ENCODE results near the gene KRT14.
"Not testable (repeated sequence)": the region's sequence is repeated elsewhere in the genome, so short reads cannot be mapped to it uniquely, and the experiment has no call there.

The KRT14 gene

DNA sequence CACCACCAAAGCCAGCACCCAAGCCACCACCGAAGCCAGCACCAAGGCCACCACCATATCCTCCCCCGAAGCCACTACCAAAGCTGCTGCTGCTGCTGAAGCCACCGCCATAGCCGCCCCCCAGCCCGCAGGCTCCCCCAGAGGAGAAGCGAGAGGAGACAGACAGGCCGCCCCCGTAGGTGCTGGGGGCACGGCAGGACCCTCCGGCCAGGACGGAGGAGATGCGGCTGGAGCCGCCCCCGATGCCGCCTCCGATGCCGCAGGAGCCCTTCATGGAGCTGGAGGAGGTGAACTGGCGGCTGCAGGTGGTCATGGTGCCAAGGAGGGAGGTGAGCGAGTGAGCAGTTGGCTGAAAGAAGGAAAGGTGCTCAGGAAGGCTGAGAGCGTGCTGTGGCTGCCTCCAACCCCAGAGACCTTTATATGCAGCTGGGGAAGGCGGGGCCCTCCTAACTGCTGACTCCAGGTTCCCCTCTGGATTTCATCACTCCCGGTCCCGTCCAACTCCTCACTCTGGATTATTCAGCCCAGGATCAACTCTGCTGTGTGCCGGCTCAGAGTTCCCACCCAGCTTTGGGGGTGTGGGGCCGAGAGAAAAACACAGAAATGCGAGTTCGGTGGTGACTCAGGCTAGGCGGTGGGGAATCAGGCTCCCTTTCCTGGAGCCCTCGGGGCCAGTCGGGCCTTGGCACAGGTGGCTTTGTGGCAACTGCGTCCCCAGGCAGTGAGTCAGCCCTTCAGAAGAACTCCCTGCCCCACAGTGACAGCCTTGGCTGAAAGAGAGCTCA is 25.9 kb upstream of the KRT14 start, which contains the start of gene KRT16:
Gene KRT16, minus strand, starts transcription at position 392 of the 785 bp plus-strand sequence. Its CDS starts 79 bp downstream, at position 313.
- H3K4me1 ChIP-seq (ENCODE audit: control insufficient read depth, insufficient read depth, low read length); H3K9ac ChIP-seq (ENCODE audit: low read length): not testable (repeated sequence)

DNA sequence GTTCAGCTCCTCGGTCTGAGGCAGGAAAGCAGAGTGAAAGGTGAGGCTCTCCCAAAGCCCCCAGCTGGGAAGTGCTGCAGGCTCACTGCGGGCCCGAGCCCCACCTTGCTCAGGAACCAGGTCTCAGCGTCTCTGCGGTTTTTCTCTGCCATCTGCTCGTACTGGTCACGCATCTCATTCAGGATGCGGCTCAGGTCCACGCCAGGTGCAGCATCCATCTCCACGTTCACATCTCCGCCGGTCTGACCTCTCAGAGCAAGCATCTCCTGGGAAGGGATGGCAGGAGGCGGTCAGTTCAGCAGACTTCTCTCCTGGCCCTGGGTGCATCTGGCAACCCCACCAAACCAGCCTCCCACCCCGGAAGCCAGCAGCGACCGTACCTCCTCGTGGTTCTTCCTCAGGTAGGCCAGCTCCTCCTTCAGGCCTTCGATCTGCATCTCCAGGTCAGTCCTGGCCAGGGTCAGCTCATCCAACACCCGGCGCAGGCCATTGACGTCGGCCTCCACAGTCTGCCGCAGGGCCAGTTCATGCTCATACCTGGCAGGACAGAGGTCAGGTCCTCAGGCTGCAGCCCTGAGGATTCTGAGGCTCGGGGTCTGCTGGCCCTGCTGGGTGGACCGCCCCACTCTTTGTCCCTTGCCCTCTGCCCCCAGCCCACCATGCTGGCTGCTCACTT is 24.4 kb upstream of the KRT14 start:
- Histone ChIP-seq H3K4me3 (ENCODE audit: low read length) (no peak overlapping the region), H3K36me3 (ENCODE audit: control insufficient read depth, insufficient read depth, low read length) (no peaks in the 10 kb centered on the region), H3K9me3 (ENCODE audit: control insufficient read depth, low read length) (no peaks in the 10 kb centered on the region), H3K4me1 (ENCODE audit: control insufficient read depth, insufficient read depth, low read length) (no peaks in the 10 kb centered on the region), H3K27me3 (ENCODE audit: control insufficient read depth, insufficient read depth, low read length) (peaks cover 12% of the 10 kb centered on the region), H3K9ac (ENCODE audit: low read length) (no peak overlapping the region)

More for the DNA sequence above, 25.9 kb upstream of the KRT14 start, which contains the start of gene KRT16:
- H3K9me3 ChIP-seq (ENCODE audit: control insufficient read depth, low read length); H3K36me3 ChIP-seq (ENCODE audit: control insufficient read depth, insufficient read depth, low read length); H3K4me3 ChIP-seq (ENCODE audit: low read length): not testable (repeated sequence)
- H3K27me3 ChIP-seq (ENCODE audit: control insufficient read depth, insufficient read depth, low read length), result peaks cover 17% of the 10 kb centered on the region

DNA sequence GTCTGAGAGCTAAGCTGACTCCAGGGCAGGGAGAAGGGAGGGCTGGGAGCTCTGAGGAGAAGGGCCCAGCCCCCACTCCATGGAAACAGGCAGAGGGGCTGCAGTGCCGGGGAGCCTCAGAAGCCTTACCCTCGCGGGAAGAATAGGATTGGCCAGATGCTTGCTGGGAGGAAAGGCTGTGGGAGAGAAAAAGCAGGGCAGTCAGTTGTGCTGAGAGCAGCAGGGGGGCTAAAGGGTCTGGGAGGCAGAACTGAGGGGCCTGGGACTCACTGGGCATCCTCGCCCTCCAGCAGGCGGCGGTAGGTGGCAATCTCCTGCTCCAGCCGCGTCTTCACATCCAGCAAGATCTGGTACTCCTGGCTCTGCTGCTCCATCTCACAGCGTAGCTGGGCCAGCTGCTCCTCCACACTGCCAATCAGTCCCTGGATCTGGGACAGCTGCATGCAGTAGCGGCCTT is 23.4 kb upstream of the KRT14 start:
- H3K9me3 ChIP-seq (ENCODE audit: control insufficient read depth, low read length); H3K4me3 ChIP-seq (ENCODE audit: low read length); H3K36me3 ChIP-seq (ENCODE audit: control insufficient read depth, insufficient read depth, low read length); H3K4me1 ChIP-seq (ENCODE audit: control insufficient read depth, insufficient read depth, low read length); H3K9ac ChIP-seq (ENCODE audit: low read length): not testable (repeated sequence)
- H3K27me3 ChIP-seq (ENCODE audit: control insufficient read depth, insufficient read depth, low read length), result peaks cover 12% of the 10 kb centered on the region

DNA sequence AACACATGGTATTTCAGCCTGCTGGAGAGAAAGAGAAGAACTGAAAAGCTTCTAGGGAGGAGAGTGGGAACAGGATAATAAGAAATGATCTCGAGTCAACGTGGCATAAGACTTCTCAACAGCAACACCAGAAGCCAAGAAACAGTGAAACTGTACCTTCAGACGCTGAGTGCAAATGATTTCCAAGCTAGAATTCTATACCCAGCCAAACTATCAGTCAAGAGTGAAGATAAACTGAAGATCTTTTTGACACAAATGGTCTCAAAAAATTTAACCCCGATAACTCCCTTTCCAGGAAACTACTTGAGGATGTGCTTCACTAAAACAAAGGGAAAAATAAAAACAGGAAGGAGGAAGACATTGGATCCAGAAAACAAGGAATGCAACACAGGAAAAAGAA is 20.2 kb upstream of the KRT14 start:
- H3K36me3 ChIP-seq (ENCODE audit: control insufficient read depth, insufficient read depth, low read length); H3K4me3 ChIP-seq (ENCODE audit: low read length); H3K9me3 ChIP-seq (ENCODE audit: control insufficient read depth, low read length); H3K9ac ChIP-seq (ENCODE audit: low read length); H3K4me1 ChIP-seq (ENCODE audit: control insufficient read depth, insufficient read depth, low read length): not testable (repeated sequence)
- H3K27me3 ChIP-seq (ENCODE audit: control insufficient read depth, insufficient read depth, low read length), result peaks cover 12% of the 10 kb centered on the region

DNA sequence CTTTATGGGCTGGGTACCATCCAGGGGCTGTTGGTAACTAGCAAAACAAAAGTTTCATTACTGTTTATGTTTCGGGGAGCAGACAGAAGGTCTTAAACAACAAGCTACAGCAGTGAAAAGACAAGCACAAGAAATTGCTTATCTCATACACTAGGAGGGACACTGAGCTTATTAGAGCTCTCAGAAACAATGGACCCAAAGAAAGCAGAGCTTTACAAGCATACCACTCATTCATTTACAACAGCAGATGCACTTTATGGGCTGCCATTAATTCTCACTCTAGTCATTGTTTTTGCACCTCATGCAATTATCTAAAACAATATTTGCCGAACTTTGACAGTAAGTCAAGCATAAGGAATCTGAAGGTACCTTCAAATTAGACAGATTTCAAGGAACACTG is 15.8 kb upstream of the KRT14 start:
- H3K36me3 ChIP-seq (ENCODE audit: control insufficient read depth, insufficient read depth, low read length), result no peaks in the 10 kb centered on the region
- no peak overlapping the region for H3K9ac ChIP-seq (ENCODE audit: low read length)
- no peaks in the 10 kb centered on the region for H3K9me3 ChIP-seq (ENCODE audit: control insufficient read depth, low read length)
- no peaks in the 10 kb centered on the region for H3K27me3 ChIP-seq (ENCODE audit: control insufficient read depth, insufficient read depth, low read length)
- no peaks in the 10 kb centered on the region for H3K4me1 ChIP-seq (ENCODE audit: control insufficient read depth, insufficient read depth, low read length)
- no peak overlapping the region for H3K4me3 ChIP-seq (ENCODE audit: low read length)

DNA sequence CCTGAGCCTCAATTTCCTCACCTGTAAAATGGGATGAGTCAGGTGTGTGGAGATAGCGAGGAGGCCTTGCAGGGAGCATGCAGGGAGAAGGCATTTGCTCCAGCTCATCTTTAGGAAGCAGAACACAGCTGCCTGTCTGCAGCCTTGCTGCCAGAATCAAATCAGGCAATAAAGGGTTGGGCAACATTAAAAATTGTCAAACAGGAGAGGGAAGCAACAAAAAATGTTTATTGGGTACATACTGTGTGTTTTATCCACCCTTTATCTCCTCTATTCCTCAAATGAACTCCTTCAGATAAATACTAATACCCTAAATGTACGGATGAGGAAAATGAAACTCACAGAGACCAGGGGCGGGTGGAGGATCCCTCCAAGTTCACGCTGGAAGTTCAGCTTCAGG is 13.6 kb upstream of the KRT14 start:
- H3K4me3 ChIP-seq (ENCODE audit: low read length), result no peak overlapping the region
- no peaks in the 10 kb centered on the region for H3K9me3 ChIP-seq (ENCODE audit: control insufficient read depth, low read length)
- no peaks in the 10 kb centered on the region for H3K27me3 ChIP-seq (ENCODE audit: control insufficient read depth, insufficient read depth, low read length)
- H3K36me3 ChIP-seq (ENCODE audit: control insufficient read depth, insufficient read depth, low read length), result no peaks in the 10 kb centered on the region
- no peaks in the 10 kb centered on the region for H3K4me1 ChIP-seq (ENCODE audit: control insufficient read depth, insufficient read depth, low read length)
- H3K9ac ChIP-seq (ENCODE audit: low read length), result no peak overlapping the region

DNA sequence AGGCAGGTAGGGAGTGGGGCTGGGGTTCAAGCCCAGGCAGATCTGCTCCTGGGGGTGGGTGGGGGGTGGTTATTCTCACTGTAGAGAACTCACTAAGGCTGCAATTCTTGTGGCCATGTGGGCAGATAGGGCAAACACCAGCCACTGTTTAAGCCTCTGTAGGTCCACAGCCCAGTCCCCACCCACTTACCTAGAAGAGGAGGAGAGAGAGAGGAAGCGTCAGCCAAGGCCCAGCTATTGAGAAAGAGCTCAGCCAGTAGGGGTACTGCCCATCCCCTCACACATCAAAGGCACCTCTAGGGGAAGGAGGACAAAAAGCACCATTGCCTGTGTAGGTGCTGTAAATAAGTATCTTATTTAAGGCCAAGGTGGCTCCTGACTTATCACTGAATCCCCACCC is 13.0 kb upstream of the KRT14 start:
- Histone ChIP-seq H3K9ac (ENCODE audit: low read length) (no peak overlapping the region), H3K4me1 (ENCODE audit: control insufficient read depth, insufficient read depth, low read length) (no peaks in the 10 kb centered on the region), H3K4me3 (ENCODE audit: low read length) (no peak overlapping the region), H3K27me3 (ENCODE audit: control insufficient read depth, insufficient read depth, low read length) (peaks cover 4% of the 10 kb centered on the region), H3K9me3 (ENCODE audit: control insufficient read depth, low read length) (no peaks in the 10 kb centered on the region), H3K36me3 (ENCODE audit: control insufficient read depth, insufficient read depth, low read length) (no peaks in the 10 kb centered on the region)

DNA sequence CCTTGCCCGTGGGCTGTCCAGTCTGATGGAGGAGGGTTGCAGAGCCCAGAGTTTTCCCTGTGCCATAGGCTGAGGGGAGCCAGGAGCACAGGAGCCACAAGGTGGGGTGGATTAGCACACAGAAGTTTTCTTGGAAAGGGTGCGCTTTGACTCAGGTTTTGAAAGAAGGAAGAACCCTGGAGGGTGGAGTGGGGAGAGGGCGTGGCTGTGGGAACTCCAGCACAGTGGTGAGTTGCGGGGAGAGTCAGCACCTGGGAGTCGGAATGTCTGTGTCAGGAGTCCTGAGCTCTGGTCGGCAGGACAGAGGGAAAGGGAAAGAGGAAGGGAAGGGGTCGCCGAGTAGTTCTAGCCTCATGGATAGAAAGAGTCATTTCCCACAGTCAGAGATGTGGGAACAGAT is 8.9 kb upstream of the KRT14 start:
- Histone ChIP-seq H3K9ac (ENCODE audit: low read length) (no peak overlapping the region), H3K27me3 (ENCODE audit: control insufficient read depth, insufficient read depth, low read length) (peaks cover 8% of the 10 kb centered on the region), H3K36me3 (ENCODE audit: control insufficient read depth, insufficient read depth, low read length) (no peaks in the 10 kb centered on the region), H3K4me1 (ENCODE audit: control insufficient read depth, insufficient read depth, low read length) (no peaks in the 10 kb centered on the region), H3K4me3 (ENCODE audit: low read length) (no peak overlapping the region), H3K9me3 (ENCODE audit: control insufficient read depth, low read length) (no peaks in the 10 kb centered on the region)

DNA sequence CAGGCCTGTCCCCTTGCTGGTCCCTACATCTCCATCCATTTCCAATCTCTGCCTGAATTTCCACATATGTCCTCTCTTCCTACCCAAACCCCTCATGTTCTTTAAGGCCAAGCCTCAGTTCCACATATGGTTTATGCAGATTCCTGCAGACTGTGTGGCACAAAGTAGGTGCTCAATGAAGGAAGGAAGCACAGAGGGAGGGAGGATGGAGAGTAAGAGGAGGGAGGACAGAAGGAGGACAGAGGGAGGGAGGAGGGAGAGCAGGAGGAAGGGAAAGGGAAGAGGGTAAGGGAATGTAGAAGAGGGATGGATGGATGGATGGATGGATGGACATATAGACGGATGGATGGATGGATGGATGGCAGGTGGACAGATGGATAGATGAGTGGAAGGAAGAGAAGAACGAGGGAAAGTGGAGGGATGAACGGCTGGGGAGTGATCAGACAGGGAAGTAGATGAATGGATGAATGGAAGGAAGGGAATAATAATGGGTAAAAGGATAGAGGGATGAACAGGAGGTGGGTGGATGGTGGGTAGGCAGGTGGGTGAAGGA is 7.7 kb upstream of the KRT14 start:
- H3K4me1 ChIP-seq (ENCODE audit: control insufficient read depth, insufficient read depth, low read length), result no peaks in the 10 kb centered on the region
- H3K36me3 ChIP-seq (ENCODE audit: control insufficient read depth, insufficient read depth, low read length), result no peaks in the 10 kb centered on the region
- no peak overlapping the region for H3K4me3 ChIP-seq (ENCODE audit: low read length)
- H3K9me3 ChIP-seq (ENCODE audit: control insufficient read depth, low read length), result no peaks in the 10 kb centered on the region
- H3K27me3 ChIP-seq (ENCODE audit: control insufficient read depth, insufficient read depth, low read length), result peaks cover 8% of the 10 kb centered on the region
- H3K9ac ChIP-seq (ENCODE audit: low read length), result no peak overlapping the region

DNA sequence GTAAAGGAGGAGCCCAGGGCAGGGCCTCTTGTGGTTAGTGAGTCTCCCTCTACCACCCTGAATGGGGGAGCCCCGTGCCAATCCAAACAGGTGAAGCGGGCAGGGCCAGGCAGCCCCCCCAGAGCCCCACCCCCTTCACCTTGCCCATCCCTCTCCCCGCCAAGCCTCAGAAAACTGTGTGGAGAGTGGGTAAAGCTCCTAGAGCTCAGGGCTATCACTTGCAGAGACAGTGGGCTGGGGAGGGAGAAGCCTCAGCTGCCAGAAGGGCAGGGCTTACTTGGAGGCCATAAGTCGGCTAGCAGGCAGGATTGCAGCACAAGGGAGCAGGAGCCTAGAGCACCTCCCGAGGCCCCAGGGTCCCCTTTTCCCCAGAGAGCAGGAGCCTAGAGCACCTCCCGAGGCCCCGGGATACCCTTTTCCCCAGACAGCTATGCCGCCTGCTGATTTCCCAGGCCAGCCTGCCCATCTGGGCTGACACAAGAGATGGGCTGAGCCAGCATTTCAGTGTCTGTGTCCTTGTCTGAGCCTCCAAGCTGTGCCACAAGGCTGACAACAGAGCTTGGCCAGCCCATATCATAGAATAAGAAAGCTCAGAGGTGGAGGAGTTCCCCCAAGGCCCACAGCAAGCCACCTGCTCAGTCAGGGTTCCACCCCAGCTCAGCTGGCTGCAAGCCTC is 6.7 kb upstream of the KRT14 start:
- H3K9me3 ChIP-seq (ENCODE audit: control insufficient read depth, low read length), result no peaks in the 10 kb centered on the region
- H3K9ac ChIP-seq (ENCODE audit: low read length), result no peak overlapping the region
- H3K27me3 ChIP-seq (ENCODE audit: control insufficient read depth, insufficient read depth, low read length), result peaks cover 11% of the 10 kb centered on the region
- H3K4me1 ChIP-seq (ENCODE audit: control insufficient read depth, insufficient read depth, low read length), result no peaks in the 10 kb centered on the region
- H3K36me3 ChIP-seq (ENCODE audit: control insufficient read depth, insufficient read depth, low read length), result no peaks in the 10 kb centered on the region
- no peak overlapping the region for H3K4me3 ChIP-seq (ENCODE audit: low read length)

DNA sequence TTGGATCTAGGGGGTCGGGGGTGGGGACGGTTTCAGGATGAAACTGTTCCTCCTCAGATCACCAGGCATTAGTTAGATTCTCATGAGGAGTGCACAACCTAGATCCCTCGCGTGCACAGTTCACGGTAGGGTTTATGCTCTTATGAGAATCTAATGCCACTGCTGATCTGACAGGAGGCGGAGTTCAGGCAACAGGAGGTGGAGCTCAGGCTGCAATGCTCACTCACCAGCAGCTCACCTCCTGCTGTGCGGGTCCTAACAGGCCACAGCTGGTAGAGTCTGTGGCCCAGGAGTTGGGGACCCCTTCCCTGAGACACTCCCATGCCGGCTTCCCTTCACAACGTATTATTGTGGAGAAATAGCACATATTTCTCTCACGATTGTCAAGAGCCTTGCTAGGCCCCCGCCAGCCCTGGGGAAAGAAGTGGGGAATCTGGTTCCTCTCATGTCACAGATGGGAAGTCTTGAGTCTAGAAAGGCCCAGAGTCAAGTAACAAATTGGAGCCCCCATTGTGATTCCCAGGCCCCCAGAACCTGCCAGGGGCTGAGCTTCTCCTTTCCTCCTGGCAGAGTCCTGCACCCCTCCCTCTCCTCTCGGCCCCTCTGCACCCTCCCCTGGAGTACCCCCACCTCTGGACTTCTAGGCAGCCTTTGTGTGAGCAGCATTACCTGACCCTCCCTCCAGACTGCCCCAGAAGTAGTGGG is 6.1 kb upstream of the KRT14 start:
- peaks cover 11% of the 10 kb centered on the region for H3K27me3 ChIP-seq (ENCODE audit: control insufficient read depth, insufficient read depth, low read length)
- H3K4me3 ChIP-seq (ENCODE audit: low read length), result no peak overlapping the region
- no peaks in the 10 kb centered on the region for H3K36me3 ChIP-seq (ENCODE audit: control insufficient read depth, insufficient read depth, low read length)
- H3K4me1 ChIP-seq (ENCODE audit: control insufficient read depth, insufficient read depth, low read length), result no peaks in the 10 kb centered on the region
- H3K9me3 ChIP-seq (ENCODE audit: control insufficient read depth, low read length), result no peaks in the 10 kb centered on the region
- no peak overlapping the region for H3K9ac ChIP-seq (ENCODE audit: low read length)
